Ecto neural progenitor cell (in vitro differentiated cells): Measurements from ENCODE around the gene PLCL2.
"Not testable (repeated sequence)": the region's sequence is repeated elsewhere in the genome, so short reads cannot be mapped to it uniquely, and the experiment has no call there.

Source experiments
- DNase-seq: peaks from one replicate; pipeline ENCODE4 v3.0.0-alpha.2; 2018; ENCODE audit warnings: low spot score

The PLCL2 gene

DNA sequence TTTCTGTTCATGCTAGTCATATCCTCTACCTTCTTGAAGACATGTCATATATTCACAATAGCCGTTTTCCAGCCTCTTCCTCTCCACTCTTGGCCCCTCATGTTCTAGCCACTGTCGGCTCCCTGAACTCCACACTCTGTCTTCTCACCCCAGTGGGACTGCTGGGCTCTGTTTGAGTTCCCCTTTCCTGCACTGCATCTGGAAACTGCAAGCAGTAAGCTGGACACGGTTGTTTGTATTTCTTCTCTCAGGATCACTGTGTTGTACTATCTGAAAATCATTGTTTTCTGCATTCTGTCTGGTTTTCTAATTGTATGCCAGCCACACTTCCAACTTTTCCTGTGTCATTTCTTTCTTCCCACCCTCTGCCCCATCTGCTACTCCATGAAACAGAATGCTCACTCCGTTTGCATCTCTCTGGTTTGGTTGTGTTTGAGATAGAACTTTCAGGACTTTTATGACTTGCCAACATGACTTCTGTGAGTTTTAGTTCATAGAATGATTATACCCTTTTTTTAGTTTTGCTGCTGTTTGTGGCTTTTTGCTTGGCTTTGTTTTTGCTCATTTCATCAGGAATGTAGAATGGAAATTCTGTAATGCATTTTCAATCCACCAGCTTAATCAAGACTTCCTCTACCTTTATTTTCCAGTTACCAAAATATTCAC, 192.3 kb downstream of the PLCL2 start:
- DNase-seq = no peak

DNA sequence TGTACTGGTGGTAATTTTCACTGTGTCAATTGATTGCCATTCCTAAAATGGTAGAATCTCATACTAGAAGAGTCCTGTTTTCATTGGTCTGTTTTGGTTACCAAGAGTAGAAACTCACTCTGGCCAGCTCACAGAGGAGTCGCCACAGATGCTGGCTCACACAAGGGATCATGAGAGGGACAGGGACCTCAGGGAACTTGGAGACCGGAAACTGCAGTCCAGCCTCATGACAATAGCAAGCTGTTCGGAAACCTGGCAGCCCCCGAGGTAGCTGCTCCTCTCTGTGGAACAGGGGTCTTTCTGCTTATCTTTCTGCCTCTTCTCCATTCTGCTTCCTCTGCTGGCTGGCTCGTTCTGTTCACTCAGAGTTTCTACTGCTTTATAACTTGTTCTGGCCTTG, 192.9 kb downstream of the PLCL2 start:
- DNase-seq = no peak

DNA sequence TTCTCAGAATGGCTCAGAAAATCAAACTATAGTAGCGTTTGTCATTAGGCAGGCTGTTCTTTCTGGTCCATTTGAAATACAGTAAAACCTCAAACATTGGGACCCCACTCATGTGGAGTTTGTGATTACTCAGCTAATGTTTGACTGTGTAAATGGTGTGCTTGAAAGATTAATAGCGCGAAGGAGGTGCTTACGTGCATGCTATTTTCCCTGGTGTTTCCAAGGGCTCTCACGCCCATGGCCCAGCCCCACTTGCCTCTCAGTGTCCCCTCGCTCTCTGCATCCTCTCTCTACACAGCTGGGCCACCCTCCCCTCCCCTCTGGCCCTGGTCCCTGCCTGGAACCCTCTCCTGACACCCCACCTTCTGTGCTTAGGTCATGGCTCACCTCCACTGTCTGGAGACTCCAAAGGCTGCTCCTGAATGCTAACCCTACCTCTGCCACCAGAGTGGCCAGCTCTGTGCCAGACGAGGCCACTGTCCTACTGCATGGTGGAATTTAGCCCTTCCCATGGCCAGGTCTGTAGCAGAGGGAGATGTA, 194.2 kb downstream of the PLCL2 start:
- DNase-seq = no peak

DNA sequence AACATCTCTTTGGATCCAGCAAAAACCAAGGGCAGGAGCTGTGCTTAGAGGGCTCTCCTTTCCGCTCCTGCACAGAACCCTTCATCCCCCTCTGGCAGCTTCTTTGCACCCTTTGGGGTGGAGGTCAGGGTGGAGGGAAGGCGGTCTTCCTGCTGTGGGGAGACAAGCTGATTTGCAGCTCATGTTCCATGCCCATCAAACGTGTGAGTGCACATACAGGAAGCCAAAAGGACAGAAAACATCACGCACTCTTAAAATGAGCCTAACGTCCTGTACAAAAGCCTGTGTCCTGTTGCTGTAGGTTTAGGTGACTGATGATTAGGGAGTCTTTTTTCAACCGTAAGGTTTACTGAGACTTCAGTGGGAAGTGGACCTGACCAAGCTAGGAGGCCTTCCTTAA, 195.2 kb downstream of the PLCL2 start:
- DNase-seq = no peak

DNA sequence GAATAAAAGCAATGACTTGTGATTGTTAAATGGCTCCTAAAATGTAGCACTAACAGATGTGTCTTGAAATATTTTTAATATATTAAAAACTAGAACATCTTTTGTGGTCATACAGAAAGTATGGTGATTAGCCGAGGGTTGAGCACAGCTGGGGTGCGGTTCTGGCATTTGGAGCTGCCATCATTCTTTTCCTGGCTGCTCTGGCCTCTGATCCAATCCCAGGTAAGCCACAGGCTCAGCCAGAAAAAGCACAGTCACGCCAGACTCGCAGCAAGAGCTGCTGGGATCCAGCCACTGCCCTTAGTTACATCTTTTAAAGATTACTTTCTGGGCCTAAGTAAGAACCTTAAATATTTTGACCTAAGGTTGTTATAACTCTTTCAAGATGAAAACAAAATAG, 196.8 kb downstream of the PLCL2 start:
- DNase-seq = no peak

DNA sequence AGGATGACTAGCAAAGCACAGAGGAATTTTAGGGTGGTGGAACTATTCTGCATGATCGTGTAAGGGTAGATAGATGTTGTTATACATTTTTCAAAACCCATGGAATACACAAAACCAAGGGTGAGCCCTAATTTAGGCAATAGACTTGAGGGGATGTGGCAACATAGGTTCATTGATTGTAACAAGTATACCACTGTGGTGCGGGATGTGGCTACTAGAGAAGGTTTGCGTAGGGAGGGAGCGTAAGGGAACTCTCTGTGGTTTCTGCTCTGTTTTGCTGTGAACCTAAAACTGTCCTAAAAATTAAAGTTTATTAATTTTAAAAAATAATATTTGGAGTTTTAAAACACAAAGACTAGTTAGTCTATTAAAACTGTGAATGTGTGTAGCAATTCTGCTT, 202.8 kb downstream of the PLCL2 start:
- no peak for DNase-seq

DNA sequence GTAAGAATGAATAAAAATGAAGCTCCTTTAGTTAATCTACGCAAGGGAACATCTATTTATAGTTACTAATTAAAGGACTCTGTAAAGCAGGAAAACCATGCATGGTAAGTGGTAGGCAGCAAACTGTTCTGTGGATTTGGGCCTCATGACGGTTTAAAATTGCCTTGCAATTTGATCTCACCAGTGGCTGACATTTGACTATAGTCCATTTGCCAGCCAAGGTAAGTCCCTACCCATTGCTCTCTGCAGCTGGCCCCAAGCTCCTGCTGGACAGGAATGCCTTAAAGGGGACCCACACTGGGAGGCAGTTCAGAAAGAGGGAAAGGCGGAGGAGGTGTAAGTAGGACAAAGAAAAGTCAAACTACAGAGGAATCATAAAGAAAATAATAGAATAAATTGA, 203.3 kb downstream of the PLCL2 start:
- no peak for DNase-seq

DNA sequence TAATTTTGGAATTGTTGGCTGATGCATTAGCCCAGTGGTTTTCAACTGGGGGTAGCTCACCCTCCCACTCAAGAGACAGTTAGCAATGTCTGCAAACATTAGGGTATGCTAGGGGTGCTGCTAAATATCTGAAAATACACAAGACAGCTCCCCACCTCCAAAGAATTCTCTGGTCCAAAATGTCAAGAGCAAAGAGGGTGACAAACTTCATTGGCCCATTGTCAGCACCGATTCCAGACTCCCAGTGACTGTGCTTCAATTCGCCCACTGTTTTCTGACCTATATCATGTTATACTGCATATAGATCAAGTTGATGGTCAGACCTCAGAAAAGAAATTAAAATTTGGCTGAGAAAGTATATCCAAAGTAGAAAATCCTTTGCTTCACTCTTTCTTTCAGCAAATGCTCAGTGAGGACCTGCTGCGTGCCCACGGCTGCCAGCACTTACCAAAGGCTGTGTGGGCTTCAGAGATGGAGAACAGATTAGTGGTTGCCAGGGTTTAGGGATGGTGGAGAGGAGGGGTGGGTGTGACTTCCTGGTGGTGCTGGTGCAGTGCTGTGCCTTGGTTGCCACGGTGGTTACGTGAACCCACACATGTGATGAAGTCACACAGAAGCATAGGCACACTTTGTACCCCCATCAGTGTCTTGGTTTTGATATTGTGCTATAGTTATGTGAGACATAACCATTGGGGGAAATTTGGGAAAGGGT, 204.0 kb downstream of the PLCL2 start:
- DNase-seq = no peak

DNA sequence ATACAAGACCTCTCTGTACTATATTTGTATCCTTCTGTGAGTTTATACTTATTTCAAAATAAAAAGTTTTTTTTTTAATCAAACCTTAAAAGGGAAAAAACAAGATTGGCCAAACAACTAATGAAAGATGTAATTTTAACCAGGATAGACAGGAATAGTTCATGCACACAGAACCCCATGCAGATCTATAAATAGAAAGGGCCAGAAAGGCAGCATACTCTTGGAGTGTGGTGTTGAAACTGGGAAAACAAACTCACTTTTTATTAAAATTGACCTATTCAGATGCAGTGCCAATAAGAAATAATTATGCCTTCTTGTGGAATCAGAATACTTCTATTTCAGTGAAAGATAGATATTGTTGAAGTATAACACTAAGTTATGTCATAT, 204.6 kb downstream of the PLCL2 start:
- DNase-seq = no peak

DNA sequence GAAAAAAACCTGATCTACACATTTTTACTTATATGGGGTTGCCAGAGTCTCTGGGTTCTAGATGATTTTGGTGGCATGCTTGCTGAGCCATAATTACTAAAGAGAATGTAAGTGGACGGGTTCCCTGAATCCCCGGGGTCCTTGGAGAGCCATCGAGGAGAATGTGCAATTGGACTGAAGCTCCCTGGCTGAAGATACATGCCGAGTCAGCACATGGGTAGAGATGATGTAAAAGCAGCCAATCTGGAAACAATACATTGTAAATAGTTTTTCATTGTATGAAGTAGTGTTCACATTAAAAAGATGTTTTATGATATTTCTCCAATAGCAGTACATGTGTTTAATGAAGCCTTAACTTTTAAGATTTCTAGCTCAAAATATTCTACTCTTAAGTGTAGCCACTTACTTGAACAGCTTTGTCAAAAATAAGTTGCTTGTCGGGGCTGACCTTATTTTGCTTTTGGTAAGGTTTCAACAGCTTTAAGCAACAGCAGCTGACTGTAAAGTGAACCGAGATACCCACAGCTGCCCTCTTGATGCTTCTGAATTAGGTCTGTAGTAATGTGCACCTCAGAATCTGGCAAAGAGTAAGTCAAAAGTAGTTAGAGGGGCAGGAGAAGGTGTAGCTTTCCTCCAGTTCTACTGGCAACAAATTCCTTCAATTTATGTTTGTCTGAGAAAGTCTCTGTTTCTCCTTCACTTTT, 205.7 kb downstream of the PLCL2 start:
- no peak for DNase-seq

DNA sequence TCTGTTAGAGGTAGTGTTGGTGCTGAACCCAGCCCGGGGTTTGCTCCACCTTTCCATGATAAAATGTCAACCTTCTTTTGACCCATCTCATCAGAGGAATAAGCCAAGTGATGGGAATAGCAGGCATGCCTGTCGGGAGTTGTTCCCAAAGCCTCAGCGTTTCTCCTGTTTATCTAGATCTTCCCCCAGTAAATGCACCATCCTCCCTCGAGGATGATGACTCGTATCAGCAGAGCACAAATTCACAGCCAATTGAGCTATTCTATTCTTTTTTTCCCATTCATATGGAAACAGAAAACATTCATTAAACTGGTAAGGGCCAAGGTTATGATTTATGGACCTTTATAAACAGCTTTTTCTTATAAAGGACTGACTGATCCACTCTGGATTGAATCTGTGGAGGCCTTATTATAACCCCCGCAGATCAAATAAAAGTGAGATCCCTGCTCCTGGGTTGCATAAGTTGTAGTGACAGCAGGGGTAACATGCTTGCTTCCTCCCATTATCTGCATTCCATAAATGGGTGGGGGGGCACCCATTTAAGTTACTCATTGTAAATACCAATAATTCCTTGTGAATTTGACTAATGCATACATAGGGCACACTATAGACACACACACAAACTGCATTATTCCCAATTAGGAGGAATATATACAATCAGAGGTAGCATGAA, 207.3 kb downstream of the PLCL2 start:
- no peak for DNase-seq

DNA sequence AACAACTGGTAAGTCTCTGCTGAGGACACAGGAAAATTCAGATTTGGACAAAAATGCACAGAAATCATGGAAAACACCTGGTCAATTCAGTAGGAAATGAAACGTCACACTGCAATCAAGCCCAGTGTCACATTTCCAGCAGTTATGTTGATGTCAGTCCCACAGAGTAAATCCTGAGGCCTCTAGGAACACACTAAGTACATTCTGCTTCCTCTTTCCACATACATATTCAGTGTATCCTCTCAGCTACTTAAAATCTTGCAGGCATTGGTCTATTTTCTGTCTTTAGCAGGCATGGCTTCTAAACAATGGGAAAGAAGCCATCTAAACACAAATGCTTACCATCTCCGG, 207.8 kb downstream of the PLCL2 start:
- no peak for DNase-seq

DNA sequence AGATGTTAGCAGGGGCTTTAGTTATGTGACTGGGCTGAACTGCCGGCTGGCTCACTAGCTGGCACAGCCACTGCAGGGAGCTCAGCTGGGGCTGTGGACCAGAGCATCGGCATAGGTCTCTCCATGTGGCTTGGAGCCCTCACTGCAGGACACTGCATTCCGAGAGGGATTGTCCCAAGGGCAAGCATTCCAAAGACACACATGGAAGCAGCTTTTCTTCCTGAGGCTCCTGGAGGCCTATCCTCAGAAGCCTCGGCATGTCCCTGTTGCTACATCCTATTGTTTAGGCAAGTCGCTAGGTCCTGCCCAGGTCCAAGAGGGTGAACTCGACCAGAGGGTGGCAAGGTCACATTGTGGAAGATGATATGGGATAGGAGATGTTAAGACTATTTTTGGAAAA, 209.8 kb downstream of the PLCL2 start:
- DNase-seq = peak; percentile 72

DNA sequence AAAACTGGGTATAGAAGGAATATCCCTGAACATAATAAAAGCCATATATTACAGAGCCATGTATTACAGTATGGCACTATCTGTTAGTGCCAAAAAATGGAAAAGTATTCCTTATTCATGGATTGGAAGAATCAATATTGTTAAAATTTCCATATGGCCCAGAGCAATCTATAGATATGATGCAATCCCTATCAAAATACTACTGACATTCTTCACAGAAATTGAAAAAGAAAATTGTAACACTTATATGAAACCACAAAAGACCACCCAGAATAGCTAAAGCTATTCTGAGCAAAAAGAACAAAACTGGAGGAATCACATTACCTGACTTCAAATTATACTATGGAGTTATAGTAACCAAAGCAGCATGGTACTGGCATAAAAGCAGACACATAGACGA, 218.8 kb downstream of the PLCL2 start:
- DNase-seq = no peak

DNA sequence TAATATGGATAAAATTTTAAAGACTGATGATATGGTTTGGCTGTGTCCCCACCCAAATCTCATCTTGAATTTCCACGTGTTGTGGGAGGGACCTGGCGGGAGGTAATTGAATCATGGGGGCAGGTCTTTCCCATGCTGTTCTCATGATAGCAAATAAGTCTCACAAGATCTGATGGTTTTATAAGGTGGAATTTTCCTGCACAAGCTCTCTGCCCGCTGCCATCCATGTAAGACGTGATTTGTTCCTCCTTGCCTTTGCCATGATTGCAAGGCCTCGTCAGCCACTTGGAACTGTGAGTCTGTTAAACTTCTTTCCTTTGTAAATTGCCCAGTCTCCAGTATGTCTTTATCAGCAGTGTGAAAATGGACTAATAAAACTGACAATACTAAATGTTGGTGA, 222.0 kb downstream of the PLCL2 start:
- not testable (repeated sequence) for DNase-seq

DNA sequence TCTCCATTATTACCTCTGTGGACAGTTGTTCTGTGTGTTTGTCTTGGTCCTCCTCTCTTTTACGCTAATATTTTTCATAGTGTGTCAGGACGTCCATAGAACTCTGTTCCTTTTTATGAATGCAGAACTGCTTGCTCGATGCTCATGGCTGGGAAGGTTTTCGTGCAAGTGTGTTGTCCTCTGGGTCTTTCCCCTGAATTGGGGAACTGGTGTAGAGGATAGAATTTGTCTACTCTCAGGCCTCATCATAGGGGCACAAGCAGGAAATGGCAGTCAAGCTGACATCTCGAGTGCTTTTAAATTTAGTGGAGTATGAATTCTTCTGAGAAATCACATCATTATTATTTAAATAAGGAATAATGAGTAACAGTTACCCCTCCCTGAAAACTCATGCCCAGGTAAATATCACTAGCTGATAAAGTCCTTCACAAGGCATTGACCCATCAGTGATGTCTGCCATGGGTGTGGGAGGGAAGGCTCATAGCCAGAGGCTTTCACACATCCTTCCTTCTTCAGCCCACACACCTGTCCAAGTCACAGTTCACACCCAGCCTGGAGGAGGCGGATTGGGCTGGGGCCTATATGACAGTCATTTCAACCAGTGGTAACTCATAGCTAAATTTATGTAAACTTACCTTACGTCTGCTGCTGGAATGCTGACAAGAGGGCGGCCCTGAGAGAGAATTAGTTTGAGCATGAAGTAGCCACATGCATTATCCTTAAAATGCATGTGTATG, 226.1 kb downstream of the PLCL2 start:
- no peak for DNase-seq

DNA sequence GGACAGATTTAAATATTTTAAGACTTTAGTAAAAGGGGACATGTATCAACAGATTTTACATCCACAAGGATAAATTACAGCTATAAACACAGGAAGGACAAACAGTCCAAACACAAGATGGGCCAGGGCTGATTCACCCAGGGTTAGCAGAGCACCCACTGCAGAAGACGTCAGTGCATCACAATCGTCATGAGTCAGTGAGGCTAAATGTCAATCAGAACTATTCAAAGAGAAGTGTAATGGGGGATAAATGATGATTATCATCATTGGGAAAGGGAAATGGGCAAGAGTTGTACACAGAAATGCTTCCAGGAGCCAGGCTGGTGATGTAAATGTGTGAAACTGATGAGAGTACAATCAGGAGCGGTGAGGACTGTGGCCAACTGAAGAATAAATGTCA, 226.8 kb downstream of the PLCL2 start:
- DNase-seq = no peak

DNA sequence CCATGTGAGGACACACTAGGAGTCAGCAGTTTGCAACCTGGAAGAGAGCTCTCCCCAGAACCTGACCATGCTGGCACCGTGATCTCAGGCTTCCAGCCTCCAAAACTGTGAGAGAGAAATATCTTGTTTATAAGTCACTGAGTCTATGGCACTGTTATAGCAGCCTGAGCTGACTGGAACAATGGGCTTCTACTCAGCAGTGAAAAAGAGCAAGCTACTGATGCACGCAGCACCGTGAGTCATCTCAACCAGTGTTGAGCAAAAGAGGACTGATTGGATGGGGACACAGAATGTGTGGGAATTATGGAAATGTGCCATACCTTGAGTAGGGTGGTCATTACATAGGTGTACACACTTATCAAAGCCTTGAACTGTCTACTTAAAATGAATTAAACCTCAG, 230.4 kb downstream of the PLCL2 start:
- DNase-seq = no peak

DNA sequence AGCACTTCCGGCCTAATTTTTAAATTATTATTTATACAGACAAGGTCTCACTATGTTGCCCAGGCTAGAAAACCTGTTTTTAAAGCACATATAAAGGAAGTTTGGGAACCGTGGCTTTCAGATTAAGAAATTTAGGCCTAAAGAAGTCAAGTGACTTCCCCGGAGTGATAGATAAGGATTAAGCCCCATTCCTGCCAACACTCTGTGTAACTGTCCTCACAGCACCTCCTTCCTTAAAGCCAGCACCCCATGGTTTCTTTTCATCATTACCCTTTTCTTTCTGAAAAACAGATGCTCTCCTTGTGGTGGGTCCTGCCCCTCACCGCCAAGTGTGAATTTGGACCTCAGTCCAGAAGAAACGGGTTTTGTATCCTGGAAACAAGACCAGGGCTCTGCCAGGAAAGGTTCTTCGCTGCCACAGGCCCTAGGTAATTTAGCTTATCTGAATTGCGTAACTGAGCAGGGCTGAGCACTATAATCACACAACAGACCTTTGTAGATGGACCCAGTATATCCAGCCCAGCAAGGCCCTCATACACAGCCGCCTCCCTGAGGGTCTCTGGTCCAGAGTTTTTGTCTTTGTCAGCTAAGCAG, 231.3 kb downstream of the PLCL2 start:
- DNase-seq = no peak

DNA sequence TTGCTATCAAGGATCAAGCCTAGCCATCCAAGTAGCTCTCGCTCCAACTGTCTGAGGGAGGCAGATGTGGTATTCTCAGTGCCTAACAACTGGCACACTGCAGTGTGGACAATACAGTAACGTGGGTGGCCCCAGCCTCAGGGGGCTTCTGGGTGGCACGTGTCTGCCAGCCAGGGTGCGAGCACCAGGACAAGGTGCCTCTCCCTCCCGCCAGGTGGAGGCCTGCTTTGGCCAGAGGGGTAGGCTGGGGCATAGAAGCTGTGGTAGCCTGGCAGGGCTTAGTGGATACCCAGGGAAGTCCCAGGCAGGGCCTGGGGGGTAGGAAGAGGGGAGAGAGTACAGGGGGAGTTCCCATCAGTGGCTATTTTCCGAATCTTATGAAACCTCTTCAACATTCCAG, 234.0 kb downstream of the PLCL2 start:
- DNase-seq = no peak

DNA sequence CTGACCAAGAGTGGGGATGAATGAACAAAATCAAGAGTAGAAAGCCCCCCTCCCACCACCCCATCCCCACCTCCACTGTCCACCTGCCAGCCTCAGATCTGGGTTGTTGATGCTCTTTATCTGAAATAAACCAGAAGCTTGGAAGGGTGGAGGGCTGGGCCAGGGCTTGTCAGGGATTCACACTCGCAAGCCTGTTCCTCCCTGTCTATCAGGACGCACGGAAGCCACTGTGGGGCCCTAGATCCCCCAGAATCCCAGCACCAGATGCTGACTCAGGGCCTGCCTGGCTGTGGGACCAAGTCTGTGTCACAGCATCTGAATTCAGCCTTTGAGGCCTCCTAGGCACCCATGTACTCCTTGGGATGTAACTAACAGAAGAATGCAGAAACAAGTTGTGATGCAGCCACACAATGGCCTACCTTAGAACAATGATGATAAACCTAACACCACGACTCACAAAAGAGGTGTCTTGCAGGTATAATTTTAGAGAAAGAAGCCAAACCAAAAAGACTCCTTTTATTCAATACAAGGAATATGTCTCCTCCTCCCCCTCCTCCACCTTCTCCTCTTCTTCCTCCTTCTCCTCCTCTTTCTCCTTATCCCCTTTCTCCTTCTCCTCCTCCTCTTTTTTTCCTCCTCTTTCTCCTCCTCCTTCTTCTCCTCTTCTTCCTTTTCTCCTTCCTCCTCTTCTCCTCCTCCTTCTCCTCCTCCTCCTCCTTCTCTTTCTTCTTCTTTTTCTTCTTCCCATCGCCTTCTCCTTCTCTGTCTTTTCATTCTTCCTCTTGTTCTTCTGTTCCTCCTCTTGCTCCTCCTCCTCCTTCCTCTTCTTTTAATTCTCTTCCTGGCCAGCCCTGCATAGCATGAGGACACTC, 234.7 kb downstream of the PLCL2 start:
- no peak for DNase-seq
